ENCODE data around the gene RAB31.

RAB31 gene

DNA sequence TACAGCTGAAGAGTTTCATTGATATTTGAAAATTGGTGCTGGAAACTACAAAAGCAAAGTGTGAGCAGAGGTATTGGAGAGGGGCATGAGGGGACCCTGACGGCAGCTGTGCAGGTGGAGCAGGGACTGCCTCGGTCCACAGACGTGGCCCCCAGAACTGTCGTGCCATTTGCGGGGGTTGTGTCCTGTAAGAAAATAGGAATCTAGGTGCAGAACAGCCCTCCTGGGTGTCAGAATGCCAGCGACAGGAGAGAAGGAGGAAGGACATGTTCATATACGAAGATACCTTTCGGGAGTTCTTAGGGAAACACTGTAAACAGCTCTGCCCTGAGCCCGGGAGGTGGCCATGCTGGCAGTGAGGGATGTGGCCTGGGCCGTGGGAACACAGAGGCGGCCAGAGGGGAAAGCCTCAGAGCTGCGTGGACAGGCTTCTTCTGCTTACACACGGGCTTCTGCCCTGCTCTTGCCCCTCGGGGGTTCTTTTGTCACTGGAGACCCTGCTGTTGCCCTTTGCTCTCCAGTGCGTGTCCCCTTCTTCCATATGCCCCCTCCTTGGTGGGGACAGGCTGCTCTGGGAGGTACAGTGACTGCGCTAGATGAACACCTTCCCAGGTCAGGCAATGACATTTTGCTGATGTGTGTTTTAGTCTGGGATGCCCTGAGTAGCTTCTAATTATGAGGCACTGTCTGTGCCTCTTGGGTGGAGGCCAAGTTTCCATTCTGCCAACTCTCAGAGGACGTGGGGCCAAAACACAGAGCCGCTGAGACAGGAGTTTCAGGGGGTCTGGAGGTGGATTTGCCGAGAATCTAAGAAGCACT, 95.8 kb downstream of the RAB31 start:
- Histone ChIP-seq H3K4me1 (ENCODE audit: insufficient read depth, low read length) (peaks cover 49% of the 10 kb centered on the region), H3K9me3 (ENCODE audit: low read length) (no peaks in the 10 kb centered on the region), H3K4me3 (ENCODE audit: low read depth in 1 of 2, low read length in 2 of 2) (peak overlapping the region; percentile 6 to 34), H3K27me3 (ENCODE audit: control insufficient read depth in 1 of 2, insufficient read depth in 2 of 2, low read length in 2 of 2) (no peaks in the 10 kb centered on the region), H3K36me3 (ENCODE audit: insufficient read depth, low read length) (no peaks in the 10 kb centered on the region), H3K9ac (ENCODE audit: low read length) (peak overlapping the region; percentile 11), H3K27ac (ENCODE audit: low read depth, low read length) (peak overlapping the region; percentile 78)

DNA sequence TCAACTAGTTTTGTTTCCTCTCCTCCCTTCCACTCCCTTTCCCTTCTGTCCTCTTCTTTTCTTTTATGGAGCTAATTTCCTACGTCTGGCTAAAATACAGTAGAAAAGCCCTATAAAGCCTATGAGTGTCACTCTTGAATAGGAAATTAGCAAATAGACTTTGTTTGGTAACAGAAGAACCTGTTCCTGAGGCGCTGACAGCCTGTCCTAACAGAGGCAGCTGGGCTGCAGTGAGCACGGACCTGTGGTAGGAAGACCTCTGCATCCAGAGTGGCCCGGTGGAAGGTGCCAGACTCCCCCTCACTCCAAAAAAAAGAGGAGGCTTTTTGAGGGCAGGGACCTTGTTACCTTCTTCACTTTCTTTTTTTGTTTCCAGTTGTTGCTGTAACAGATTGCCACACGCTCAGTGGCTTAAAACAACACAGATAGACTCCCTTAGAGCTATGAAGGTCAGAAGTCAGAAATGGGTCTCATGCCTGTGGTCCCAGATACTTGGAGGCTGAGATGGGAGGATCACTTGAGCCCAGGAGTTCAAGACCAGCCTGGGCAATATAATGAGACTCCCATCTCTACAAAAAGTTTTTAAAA, 96.5 kb downstream of the RAB31 start:
- no peaks in the 10 kb centered on the region for H3K27me3 ChIP-seq (ENCODE audit: control insufficient read depth in 1 of 2, insufficient read depth in 2 of 2, low read length in 2 of 2)
- H3K4me1 ChIP-seq (ENCODE audit: insufficient read depth, low read length): peaks cover 56% of the 10 kb centered on the region
- H3K9me3 ChIP-seq (ENCODE audit: low read length): no peaks in the 10 kb centered on the region
- no peaks in the 10 kb centered on the region for H3K36me3 ChIP-seq (ENCODE audit: insufficient read depth, low read length)
- peak overlapping the region; percentile 11 for H3K9ac ChIP-seq (ENCODE audit: low read length)
- peak overlapping the region; percentile 78 for H3K27ac ChIP-seq (ENCODE audit: low read depth, low read length)
- peak overlapping the region; percentile 6 to 34 for H3K4me3 ChIP-seq (ENCODE audit: low read depth in 1 of 2, low read length in 2 of 2)

GRCh38 chr18:9806905-9807304, 98.8 kb downstream of the RAB31 start:
- Histone ChIP-seq H3K4me3 (ENCODE audit: low read depth in 1 of 2, low read length in 2 of 2) (no peak overlapping the region), H3K9me3 (ENCODE audit: low read length) (no peaks in the 10 kb centered on the region), H3K27me3 (ENCODE audit: control insufficient read depth in 1 of 2, insufficient read depth in 2 of 2, low read length in 2 of 2) (no peaks in the 10 kb centered on the region), H3K4me1 (ENCODE audit: insufficient read depth, low read length) (peaks cover 53% of the 10 kb centered on the region), H3K9ac (ENCODE audit: low read length) (no peak overlapping the region), H3K27ac (ENCODE audit: low read depth, low read length) (no peak overlapping the region), H3K36me3 (ENCODE audit: insufficient read depth, low read length) (no peaks in the 10 kb centered on the region)

- H3K4me1 ChIP-seq (ENCODE audit: insufficient read depth, low read length): peaks cover 36% of the 10 kb centered on the region
- H3K36me3 ChIP-seq (ENCODE audit: insufficient read depth, low read length): no peaks in the 10 kb centered on the region
- H3K4me3 ChIP-seq (ENCODE audit: low read depth in 1 of 2, low read length in 2 of 2): peak overlapping the region in 1 of 2 donors; percentile 22
- H3K27ac ChIP-seq (ENCODE audit: low read depth, low read length): peak overlapping the region; percentile 48
- H3K9me3 ChIP-seq (ENCODE audit: low read length): no peaks in the 10 kb centered on the region
- no peaks in the 10 kb centered on the region for H3K27me3 ChIP-seq (ENCODE audit: control insufficient read depth in 1 of 2, insufficient read depth in 2 of 2, low read length in 2 of 2)
- H3K9ac ChIP-seq (ENCODE audit: low read length): no peak overlapping the region
Measured at GRCh38 chr18:9808295-9809241, 100.5 kb downstream of the RAB31 start.

GRCh38 chr18:9809697-9810096, 101.6 kb downstream of the RAB31 start:
- H3K4me1 ChIP-seq (ENCODE audit: insufficient read depth, low read length): peaks cover 25% of the 10 kb centered on the region
- peak overlapping the region; percentile 46 for H3K27ac ChIP-seq (ENCODE audit: low read depth, low read length)
- no peaks in the 10 kb centered on the region for H3K27me3 ChIP-seq (ENCODE audit: control insufficient read depth in 1 of 2, insufficient read depth in 2 of 2, low read length in 2 of 2)
- no peaks in the 10 kb centered on the region for H3K36me3 ChIP-seq (ENCODE audit: insufficient read depth, low read length)
- no peak overlapping the region for H3K9ac ChIP-seq (ENCODE audit: low read length)
- no peaks in the 10 kb centered on the region for H3K9me3 ChIP-seq (ENCODE audit: low read length)
- no peak overlapping the region for H3K4me3 ChIP-seq (ENCODE audit: low read depth in 1 of 2, low read length in 2 of 2)

GRCh38 chr18:9810299-9810698, 102.2 kb downstream of the RAB31 start:
- Histone ChIP-seq H3K9me3 (ENCODE audit: low read length) (no peaks in the 10 kb centered on the region), H3K4me1 (ENCODE audit: insufficient read depth, low read length) (peaks cover 24% of the 10 kb centered on the region), H3K4me3 (ENCODE audit: low read depth in 1 of 2, low read length in 2 of 2) (no peak overlapping the region), H3K9ac (ENCODE audit: low read length) (no peak overlapping the region), H3K36me3 (ENCODE audit: insufficient read depth, low read length) (no peaks in the 10 kb centered on the region), H3K27ac (ENCODE audit: low read depth, low read length) (peak overlapping the region; percentile 46), H3K27me3 (ENCODE audit: control insufficient read depth in 1 of 2, insufficient read depth in 2 of 2, low read length in 2 of 2) (no peaks in the 10 kb centered on the region)

DNA sequence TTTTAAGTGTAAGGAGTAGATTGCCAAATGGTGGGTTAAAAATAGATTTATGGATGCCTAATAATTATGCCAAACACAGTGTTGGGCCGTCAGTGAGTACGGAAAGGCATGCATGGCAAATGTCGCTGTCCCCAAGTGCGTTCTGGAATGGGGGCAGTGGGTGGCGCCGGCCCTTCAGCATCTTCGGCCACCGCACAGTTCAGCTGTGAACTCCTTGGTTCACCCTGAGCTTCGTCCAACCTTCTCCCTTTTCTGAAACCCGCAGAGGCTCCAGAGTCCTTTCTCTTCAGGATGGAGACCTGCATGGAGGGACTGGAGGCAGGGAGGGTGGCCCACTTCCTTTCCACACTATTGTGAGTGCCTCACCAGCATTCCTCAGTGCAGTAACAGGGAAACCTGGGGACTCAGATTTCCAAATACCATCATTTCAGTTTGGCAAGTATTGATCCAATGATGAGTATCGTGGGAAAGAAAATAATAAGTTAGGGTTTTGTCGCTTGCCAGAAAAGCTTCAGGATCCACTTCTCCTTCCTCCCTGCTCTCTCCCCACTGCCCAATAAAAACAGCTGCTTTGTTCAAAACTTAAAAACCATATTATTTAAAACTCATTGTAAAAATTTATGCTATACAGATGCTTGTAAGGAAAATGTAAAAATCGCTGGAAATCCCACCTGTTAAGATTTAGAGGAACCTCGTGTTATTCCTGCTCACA, 103.0 kb downstream of the RAB31 start:
- Histone ChIP-seq H3K36me3 (ENCODE audit: insufficient read depth, low read length) (peaks cover 3% of the 10 kb centered on the region), H3K4me1 (ENCODE audit: insufficient read depth, low read length) (peaks cover 24% of the 10 kb centered on the region), H3K27ac (ENCODE audit: low read depth, low read length) (no peak overlapping the region), H3K9ac (ENCODE audit: low read length) (no peak overlapping the region), H3K27me3 (ENCODE audit: control insufficient read depth in 1 of 2, insufficient read depth in 2 of 2, low read length in 2 of 2) (no peaks in the 10 kb centered on the region), H3K4me3 (ENCODE audit: low read depth in 1 of 2, low read length in 2 of 2) (no peak overlapping the region), H3K9me3 (ENCODE audit: low read length) (no peaks in the 10 kb centered on the region)

GRCh38 chr18:9811978-9812377, 103.9 kb downstream of the RAB31 start:
- Histone ChIP-seq H3K27me3 (ENCODE audit: control insufficient read depth in 1 of 2, insufficient read depth in 2 of 2, low read length in 2 of 2) (no peaks in the 10 kb centered on the region), H3K9ac (ENCODE audit: low read length) (no peak overlapping the region), H3K9me3 (ENCODE audit: low read length) (no peaks in the 10 kb centered on the region), H3K27ac (ENCODE audit: low read depth, low read length) (no peak overlapping the region), H3K36me3 (ENCODE audit: insufficient read depth, low read length) (peaks cover 6% of the 10 kb centered on the region), H3K4me1 (ENCODE audit: insufficient read depth, low read length) (peaks cover 24% of the 10 kb centered on the region), H3K4me3 (ENCODE audit: low read depth in 1 of 2, low read length in 2 of 2) (no peak overlapping the region)

GRCh38 chr18:9814431-9814830, 106.3 kb downstream of the RAB31 start:
- H3K4me1 ChIP-seq (ENCODE audit: insufficient read depth, low read length): peaks cover 6% of the 10 kb centered on the region
- H3K9me3 ChIP-seq (ENCODE audit: low read length): no peaks in the 10 kb centered on the region
- H3K4me3 ChIP-seq (ENCODE audit: low read depth in 1 of 2, low read length in 2 of 2): no peak overlapping the region
- H3K27me3 ChIP-seq (ENCODE audit: control insufficient read depth in 1 of 2, insufficient read depth in 2 of 2, low read length in 2 of 2): no peaks in the 10 kb centered on the region
- no peak overlapping the region for H3K27ac ChIP-seq (ENCODE audit: low read depth, low read length)
- H3K9ac ChIP-seq (ENCODE audit: low read length): no peak overlapping the region
- peaks cover 6% of the 10 kb centered on the region for H3K36me3 ChIP-seq (ENCODE audit: insufficient read depth, low read length)

- Histone ChIP-seq H3K9ac (ENCODE audit: low read length) (no peak overlapping the region), H3K36me3 (ENCODE audit: insufficient read depth, low read length) (peaks cover 6% of the 10 kb centered on the region), H3K27me3 (ENCODE audit: control insufficient read depth in 1 of 2, insufficient read depth in 2 of 2, low read length in 2 of 2) (no peaks in the 10 kb centered on the region), H3K4me3 (ENCODE audit: low read depth in 1 of 2, low read length in 2 of 2) (no peak overlapping the region), H3K27ac (ENCODE audit: low read depth, low read length) (no peak overlapping the region), H3K9me3 (ENCODE audit: low read length) (no peaks in the 10 kb centered on the region), H3K4me1 (ENCODE audit: insufficient read depth, low read length) (no peaks in the 10 kb centered on the region)
Measured at GRCh38 chr18:9817286-9817685, 109.2 kb downstream of the RAB31 start.

Data from muscle layer of colon (tissue), 2 donors.